H9 (cell line): ENCODE measurements around the gene HUS1. TPM values are rescaled to one million over a fixed set of nuclear protein-coding genes. Genes with fewer than 3 reads are reported as not detected.

Experiments used
- DNase-seq: peaks from one replicate; pipeline ENCODE4 v3.0.0-alpha.2; 2017
- H2AFZ ChIP-seq: one replicate; pipeline ENCODE4 v1.6.1; 2013; ENCODE audit warnings: mild to moderate bottlenecking, low read length, control low read depth, moderate library complexity
- H2AK5ac ChIP-seq: 2 replicates; pipeline ENCODE4 v1.6.1; 2013; ENCODE audit warnings: low read length, control low read depth, mixed read lengths; ENCODE audit not compliant: insufficient read length
- H2BK120ac ChIP-seq: one replicate; pipeline ENCODE4 v1.6.1; 2013; ENCODE audit warnings: low read depth, mild to moderate bottlenecking, low read length, control low read depth, inconsistent platforms; ENCODE audit not compliant: poor library complexity, severe bottlenecking
- H2BK12ac ChIP-seq: 2 replicates; pipeline ENCODE4 v1.6.1; 2013; ENCODE audit warnings: low read length, control low read depth, mixed read lengths, low read depth; ENCODE audit not compliant: insufficient read length
- H2BK15ac ChIP-seq: 2 replicates; pipeline ENCODE4 v1.6.1; 2013; ENCODE audit warnings: low read depth, low read length, control low read depth
- H2BK20ac ChIP-seq: one replicate; pipeline ENCODE4 v1.6.1; 2013; ENCODE audit warnings: low read depth, mild to moderate bottlenecking, low read length, control low read depth, inconsistent platforms; ENCODE audit not compliant: poor library complexity, severe bottlenecking
- H2BK5ac ChIP-seq: 2 replicates; pipeline ENCODE4 v1.6.1; 2013; ENCODE audit warnings: low read length, control low read depth, mixed read lengths; ENCODE audit not compliant: insufficient read length
- H3K14ac ChIP-seq: 2 replicates; pipeline ENCODE4 v1.6.1; 2013; ENCODE audit warnings: low read length, control low read depth; ENCODE audit not compliant: insufficient read depth
- H3K18ac ChIP-seq: 2 replicates; pipeline ENCODE4 v1.6.1; 2013; ENCODE audit warnings: low read depth, mild to moderate bottlenecking, mixed read lengths, low read length, control low read depth; ENCODE audit not compliant: insufficient read length
- H3K23ac ChIP-seq: 2 replicates; pipeline ENCODE4 v1.6.1; 2013; ENCODE audit warnings: low read length, control low read depth, mixed read lengths, low read depth; ENCODE audit not compliant: insufficient read length
- H3K23me2 ChIP-seq: 2 replicates; pipeline ENCODE4 v1.6.1; 2013; ENCODE audit warnings: low read depth, mild to moderate bottlenecking, mixed read lengths, low read length, control low read depth; ENCODE audit not compliant: insufficient read length, poor library complexity, severe bottlenecking
- H3K27ac ChIP-seq: 2 replicates; pipeline ENCODE4 v1.5.1; 2013; ENCODE audit warnings: low read length, control low read depth, mixed read lengths, low read depth; ENCODE audit not compliant: insufficient read length
- H3K27me3 ChIP-seq: 2 replicates; pipeline ENCODE4 v1.6.1; 2013; ENCODE audit warnings: low read length, control low read depth, inconsistent platforms; ENCODE audit not compliant: insufficient read depth
- H3K4ac ChIP-seq: 2 replicates; pipeline ENCODE4 v1.6.1; 2013; ENCODE audit warnings: low read depth, mild to moderate bottlenecking, control low read depth, inconsistent platforms, low read length, moderate library complexity
- H3K4me1 ChIP-seq: 2 replicates; pipeline ENCODE4 v1.6.1; 2013; ENCODE audit warnings: low read length, control low read depth, inconsistent platforms; ENCODE audit not compliant: insufficient read depth
- H3K4me2 ChIP-seq: 2 replicates; pipeline ENCODE4 v1.6.1; 2013; ENCODE audit warnings: low read length, control low read depth, mixed read lengths; ENCODE audit not compliant: insufficient read length, insufficient read depth
- H3K56ac ChIP-seq: 2 replicates; pipeline ENCODE4 v1.6.1; 2013; ENCODE audit warnings: low read depth, mild to moderate bottlenecking, mixed read lengths, low read length, control low read depth; ENCODE audit not compliant: insufficient read length
- H3K79me1 ChIP-seq: 2 replicates; pipeline ENCODE4 v1.6.1; 2013; ENCODE audit warnings: low read depth, mild to moderate bottlenecking, moderate library complexity, low read length, control low read depth, inconsistent platforms; ENCODE audit not compliant: insufficient read depth, poor library complexity, severe bottlenecking
- H3K79me2 ChIP-seq: 2 replicates; pipeline ENCODE4 v1.6.1; 2013; ENCODE audit warnings: low read length, control low read depth, inconsistent platforms; ENCODE audit not compliant: insufficient read depth
- H3K9ac ChIP-seq: 2 replicates; pipeline ENCODE4 v1.6.1; 2013; ENCODE audit warnings: low read length, control low read depth, mixed read lengths; ENCODE audit not compliant: insufficient read length; ENCODE audit errors: extremely low read depth
- H3K9me3 ChIP-seq: one replicate; pipeline ENCODE4 v1.6.1; 2013; ENCODE audit warnings: low read depth, low read length, inconsistent platforms; ENCODE audit not compliant: control insufficient read depth
- H3T11ph ChIP-seq: one replicate; pipeline ENCODE4 v1.6.1; 2013; ENCODE audit warnings: mild to moderate bottlenecking, low read length, control low read depth, inconsistent platforms
- H4K20me1 ChIP-seq: one replicate; pipeline ENCODE4 v1.6.1; 2013; ENCODE audit not compliant: control insufficient read depth, insufficient read length, insufficient read depth
- H4K5ac ChIP-seq: 2 replicates; pipeline ENCODE4 v1.6.1; 2013; ENCODE audit warnings: low read depth, mild to moderate bottlenecking, mixed read lengths, low read length, control low read depth; ENCODE audit not compliant: insufficient read length
- H4K8ac ChIP-seq: replicated peaks from 2 replicates; pipeline ENCODE4 v1.6.1; 2013; ENCODE audit warnings: low read length, control low read depth, mixed read lengths, low read depth; ENCODE audit not compliant: insufficient read length
- H4K91ac ChIP-seq: 2 replicates; pipeline ENCODE4 v1.6.1; 2013; ENCODE audit warnings: low read depth, mild to moderate bottlenecking, moderate library complexity, mixed read lengths, low read length, control low read depth; ENCODE audit not compliant: insufficient read length
- H3K27ac Mint-ChIP-seq, 3 experiments: 2 replicates in 2 of 3; 3 replicates in 1 of 3; pipeline ENCODE4 v1.8.0; 2020 to 2021; ENCODE audit warnings: mixed read lengths in 3 of 3, mild to moderate bottlenecking in 1 of 3, moderate library complexity in 1 of 3
- H3K27me3 Mint-ChIP-seq: 2 replicates; pipeline ENCODE4 v1.8.0; 2021; ENCODE audit warnings: low read depth, mild to moderate bottlenecking, moderate library complexity, mixed read lengths
- H3K36me3 Mint-ChIP-seq, 3 experiments: 2 replicates in 2 of 3; 3 replicates in 1 of 3; pipeline ENCODE4 v1.8.0; 2020 to 2021; ENCODE audit warnings: low read depth in 3 of 3, mixed read lengths in 3 of 3; ENCODE audit not compliant: insufficient read depth in 1 of 3
- H3K4me1 Mint-ChIP-seq, 2 experiments: 2 replicates each; pipeline ENCODE4 v1.8.0; 2020; ENCODE audit warnings: mixed read lengths in 2 of 2
- H3K4me3 Mint-ChIP-seq, 2 experiments: 2 replicates in 1 of 2; 3 replicates in 1 of 2; pipeline ENCODE4 v1.8.0; 2020 to 2021; ENCODE audit warnings: mild to moderate bottlenecking in 2 of 2, mixed read lengths in 2 of 2, moderate library complexity in 1 of 2
- H3K9me3 Mint-ChIP-seq, 2 experiments: 2 replicates in 1 of 2; 3 replicates in 1 of 2; pipeline ENCODE4 v1.8.0; 2020; ENCODE audit warnings: mild to moderate bottlenecking in 2 of 2, mixed read lengths in 2 of 2, moderate library complexity in 1 of 2
- WGBS: extraction: QIAGEN DNeasy Blood & Tissue Kit; methylation state at CpG from one replicate; pipeline ENCODE4 v1.1.7; 2013; ENCODE audit warnings: missing lambda C conversion rate, low lambda C conversion rate, mixed read lengths; ENCODE audit not compliant: insufficient read length; ENCODE audit errors: extremely low coverage; 5-methylcytosine and 5-hydroxymethylcytosine counted together
- total RNA-seq: library from RNA; stranded (reverse); gene quantifications from 2 replicates; pipeline ENCODE4 v1.2.1, GENCODE V29; 2021
- TF ChIP-seq, protein P1 (sequence below): fragments of 200-600 bp; sonication (generic); conservative IDR thresholded peaks from 3 replicates; pipeline ENCODE4 v1.8.0; 2021; ENCODE audit warnings: antibody characterized with exemption, mild to moderate bottlenecking

Gene HUS1
- total RNA-seq, 1 experiment from 2014 or later, result 43.1 TPM

DNA sequence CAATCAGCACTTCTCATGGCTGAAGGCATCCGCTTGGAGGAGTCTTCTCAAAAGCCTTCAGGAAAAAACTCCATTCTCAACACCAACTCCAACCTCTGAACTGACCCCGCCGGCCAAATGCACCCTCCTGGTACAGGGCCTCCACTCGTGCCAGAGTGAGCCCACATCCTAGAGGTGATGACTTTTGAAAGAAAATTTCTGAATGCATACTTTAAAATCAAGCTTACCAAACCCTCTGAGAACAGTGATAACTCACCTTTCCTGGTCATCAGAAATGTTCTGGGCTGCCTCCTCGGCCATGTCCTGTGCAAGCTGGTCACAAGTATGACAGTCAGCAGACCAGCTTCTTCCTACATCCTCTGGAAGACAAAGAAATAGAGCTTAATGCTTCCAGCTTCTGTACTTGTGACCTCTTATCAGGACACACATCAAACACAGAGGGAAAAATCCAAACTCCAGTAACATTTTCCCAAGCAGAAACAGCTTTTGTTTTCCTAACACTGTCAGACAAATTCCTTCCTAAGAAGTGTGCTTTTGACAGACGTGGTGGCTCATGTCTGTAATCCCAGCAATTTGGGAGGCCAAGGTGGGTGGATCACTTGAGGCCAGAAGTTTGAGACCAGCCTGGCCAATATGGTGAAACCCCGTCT lies 31.1 kb downstream of the HUS1 start, which contains the start of gene PKD1L1:
PKD1L1 (minus strand) TSS at position 326 of the 650 bp plus-strand sequence; CDS start at position 300, 26 bp downstream.
- H3K27me3 ChIP-seq, result no peaks in the 10 kb centered on the region
- H3K9me3 ChIP-seq, result no peaks in the 10 kb centered on the region
- no peak within 1 kb of the TSS for H3K4ac ChIP-seq
- H3K79me1 ChIP-seq, result no peaks in the 10 kb centered on the region
- peaks cover 3% of the 10 kb centered on the region; the same call in 1 of the 2 replicates for H3K4me1 ChIP-seq
- H3K27ac Mint-ChIP-seq, result no peak within 1 kb of the TSS
- no peak within 1 kb of the TSS for H3T11ph ChIP-seq
- H3K36me3 Mint-ChIP-seq, result no peaks in the 10 kb centered on the region
- no peak within 1 kb of the TSS for H3K18ac ChIP-seq
- H2BK12ac ChIP-seq, result no peak within 1 kb of the TSS
- no peak within 1 kb of the TSS for H3K4me3 Mint-ChIP-seq
- H2BK20ac ChIP-seq, result no peak within 1 kb of the TSS
- H3K9ac ChIP-seq, result no peak within 1 kb of the TSS
- no peak within 1 kb of the TSS for H2BK15ac ChIP-seq
- no peak within 1 kb of the TSS for H2BK5ac ChIP-seq
- no CpG with 5 or more reads among the region's 7 CpGs for WGBS
- no peak within 1 kb of the TSS for H4K8ac ChIP-seq
- no peak within 1 kb of the TSS for H3K14ac ChIP-seq
- no peaks in the 10 kb centered on the region for H3K79me2 ChIP-seq
- H3K9me3 Mint-ChIP-seq, result no peaks in the 10 kb centered on the region
- TF ChIP-seq, protein P1, sequence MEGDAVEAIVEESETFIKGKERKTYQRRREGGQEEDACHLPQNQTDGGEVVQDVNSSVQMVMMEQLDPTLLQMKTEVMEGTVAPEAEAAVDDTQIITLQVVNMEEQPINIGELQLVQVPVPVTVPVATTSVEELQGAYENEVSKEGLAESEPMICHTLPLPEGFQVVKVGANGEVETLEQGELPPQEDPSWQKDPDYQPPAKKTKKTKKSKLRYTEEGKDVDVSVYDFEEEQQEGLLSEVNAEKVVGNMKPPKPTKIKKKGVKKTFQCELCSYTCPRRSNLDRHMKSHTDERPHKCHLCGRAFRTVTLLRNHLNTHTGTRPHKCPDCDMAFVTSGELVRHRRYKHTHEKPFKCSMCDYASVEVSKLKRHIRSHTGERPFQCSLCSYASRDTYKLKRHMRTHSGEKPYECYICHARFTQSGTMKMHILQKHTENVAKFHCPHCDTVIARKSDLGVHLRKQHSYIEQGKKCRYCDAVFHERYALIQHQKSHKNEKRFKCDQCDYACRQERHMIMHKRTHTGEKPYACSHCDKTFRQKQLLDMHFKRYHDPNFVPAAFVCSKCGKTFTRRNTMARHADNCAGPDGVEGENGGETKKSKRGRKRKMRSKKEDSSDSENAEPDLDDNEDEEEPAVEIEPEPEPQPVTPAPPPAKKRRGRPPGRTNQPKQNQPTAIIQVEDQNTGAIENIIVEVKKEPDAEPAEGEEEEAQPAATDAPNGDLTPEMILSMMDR, result no peak
- no peak for DNase-seq
- H2AK5ac ChIP-seq, result no peak within 1 kb of the TSS
- H3K23me2 ChIP-seq, result no peaks in the 10 kb centered on the region
- peaks cover 27 to 36% of the 10 kb centered on the region in 2 experiments for H3K4me1 Mint-ChIP-seq
- H3K4me2 ChIP-seq, result no peak within 1 kb of the TSS
- no peak within 1 kb of the TSS for H4K91ac ChIP-seq
- no peak within 1 kb of the TSS for H4K5ac ChIP-seq
- no peak within 1 kb of the TSS for H3K56ac ChIP-seq
- no peak within 1 kb of the TSS for H2BK120ac ChIP-seq
- no peaks in the 10 kb centered on the region for H4K20me1 ChIP-seq
- H3K27ac ChIP-seq, result no peak within 1 kb of the TSS
- H3K23ac ChIP-seq, result no peak within 1 kb of the TSS
- no peaks in the 10 kb centered on the region; the same call in 1 of the 2 replicates for H3K27me3 Mint-ChIP-seq
- no peak within 1 kb of the TSS for H2AFZ ChIP-seq
